ENCODE measurements around the gene C4orf46. TPM values are rescaled to one million over a fixed set of nuclear protein-coding genes. Genes with fewer than 3 reads are reported as not detected.

C4orf46 gene
- total RNA-seq, 4 donors from 2014 or later = 3.2 to 5.0 (median 3.4) TPM

GRCh38 chr4:158652920-158653319 lies 18.8 kb downstream of the C4orf46 start:
- no peak for TF ChIP-seq CTCF (IDR thresholded peaks at IDR 0.05)
- DNase-seq (ENCODE audit: low spot score) = no peak
- ATAC-seq (ENCODE audit: low FRiP score) = no peak

GRCh38 chr4:158649111-158649680 lies 22.5 kb downstream of the C4orf46 start:
- DNase-seq (ENCODE audit: low spot score) = no peak
- ATAC-seq (ENCODE audit: low FRiP score) = peak; percentile 81
- TF ChIP-seq CTCF (IDR thresholded peaks at IDR 0.05) = no peak

GRCh38 chr4:158644760-158645159 lies 26.9 kb downstream of the C4orf46 start:
- ATAC-seq (ENCODE audit: low FRiP score) (no peak), DNase-seq (ENCODE audit: low spot score) (no peak)
- TF ChIP-seq CTCF (IDR thresholded peaks at IDR 0.05) = no peak

- ATAC-seq (ENCODE audit: low FRiP score) = no peak
- DNase-seq (ENCODE audit: low spot score) = no peak
- no peak for TF ChIP-seq CTCF (IDR thresholded peaks at IDR 0.05)
These were observed 27.3 kb downstream of the C4orf46 start for GRCh38 chr4:158644356-158644755.

- TF ChIP-seq CTCF (IDR thresholded peaks at IDR 0.05) = no peak
- ATAC-seq (ENCODE audit: low FRiP score) (no peak), DNase-seq (ENCODE audit: low spot score) (no peak)
These were observed 35.1 kb downstream of the C4orf46 start for GRCh38 chr4:158636619-158637018.

- ATAC-seq (ENCODE audit: low FRiP score) (no peak), DNase-seq (ENCODE audit: low spot score) (no peak)
- no peak for TF ChIP-seq CTCF (IDR thresholded peaks at IDR 0.05)
These were observed 40.8 kb downstream of the C4orf46 start for GRCh38 chr4:158630893-158631292.

- ATAC-seq (ENCODE audit: low FRiP score) (no peak), DNase-seq (ENCODE audit: low spot score) (no peak)
- TF ChIP-seq CTCF (IDR thresholded peaks at IDR 0.05) = no peak
These were observed 46.1 kb downstream of the C4orf46 start for GRCh38 chr4:158625544-158625943.
